NCI-H2196 treated with DMSO at 0.1 percent for 48 hours (cell line): ENCODE data around the gene TAAR2.
"Not testable (repeated sequence)": the region's sequence is repeated elsewhere in the genome, so short reads cannot be mapped to it uniquely, and the experiment has no call there.

Source experiments
- DNase-seq: peaks from one replicate; lab custom pipeline; 2025; ENCODE audit not compliant: unreplicated experiment; lab: John Stamatoyannopoulos, UW

The TAAR2 gene

DNA sequence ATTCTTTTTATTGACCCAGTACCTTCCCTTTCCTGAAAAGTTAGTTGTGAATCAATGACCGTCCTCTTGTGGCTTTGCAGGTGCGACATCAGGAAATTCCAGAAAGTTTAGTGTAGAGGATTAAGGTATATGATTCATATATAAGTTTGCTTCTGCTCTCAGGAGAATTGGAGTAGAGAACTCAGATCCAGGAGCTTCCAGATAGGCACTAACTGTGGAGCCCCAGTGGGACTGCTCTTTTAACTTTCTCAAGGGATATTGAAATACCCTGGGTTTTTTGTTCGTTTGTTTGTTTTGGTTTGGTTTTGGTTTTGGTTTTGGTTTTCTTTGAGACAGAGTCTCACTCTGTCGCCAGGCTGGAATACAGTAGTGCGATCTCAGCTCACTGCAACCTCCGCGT lies 9.5 kb downstream of the TAAR2 start:
- no peak for DNase-seq

DNA sequence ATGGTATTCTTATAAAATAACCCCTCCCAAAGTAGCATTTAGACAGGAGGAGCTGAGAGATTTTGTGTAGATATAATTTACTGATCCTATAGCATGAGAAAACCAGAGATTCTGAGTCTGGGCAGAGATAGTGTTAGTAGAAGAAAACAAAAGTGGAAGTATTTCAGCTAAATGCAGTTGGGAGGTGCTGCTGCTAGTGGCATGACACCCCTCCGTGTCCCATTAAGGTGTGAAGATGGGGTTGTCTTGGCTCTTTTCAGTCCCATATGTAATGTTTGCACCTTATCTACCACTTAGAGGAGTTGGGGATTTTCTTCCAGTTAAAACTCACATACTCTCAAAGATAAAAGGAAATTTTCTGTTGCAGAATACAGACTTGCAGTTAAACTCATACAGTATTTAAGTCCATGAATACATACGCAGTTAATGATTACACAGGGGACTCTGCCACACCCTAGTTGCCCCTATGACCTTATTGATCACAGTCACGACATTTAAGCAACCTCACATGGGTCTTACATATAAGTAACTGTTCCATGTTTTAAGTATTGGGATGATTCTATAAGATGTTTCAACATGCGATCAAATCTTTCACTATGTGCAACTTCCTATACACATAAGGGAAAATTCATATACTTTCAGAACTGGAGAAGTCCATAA lies 11.5 kb downstream of the TAAR2 start:
- no peak for DNase-seq

DNA sequence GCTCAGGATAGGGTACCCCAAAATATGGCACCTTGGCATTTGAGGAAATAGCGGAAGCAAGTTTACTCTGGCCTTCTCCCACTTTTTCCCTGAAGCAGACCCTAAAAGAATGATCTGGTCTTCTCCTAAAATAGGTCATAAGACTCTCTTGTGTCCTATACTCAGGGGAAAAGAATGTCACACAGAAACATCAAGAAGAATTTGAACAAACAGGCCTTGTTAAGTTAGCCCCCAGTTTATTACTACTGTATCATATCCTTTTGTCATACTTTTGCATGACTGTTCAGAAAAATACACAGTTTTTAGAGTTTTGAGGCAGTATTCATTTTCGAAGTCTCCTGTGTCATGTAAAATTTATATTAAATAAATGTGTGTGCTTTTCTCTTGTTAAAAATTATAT lies 12.5 kb downstream of the TAAR2 start:
- DNase-seq = no peak

- DNase-seq = no peak
Observed at GRCh38 chr6:132607544-132608233, 16.4 kb downstream of the TAAR2 start.

DNA sequence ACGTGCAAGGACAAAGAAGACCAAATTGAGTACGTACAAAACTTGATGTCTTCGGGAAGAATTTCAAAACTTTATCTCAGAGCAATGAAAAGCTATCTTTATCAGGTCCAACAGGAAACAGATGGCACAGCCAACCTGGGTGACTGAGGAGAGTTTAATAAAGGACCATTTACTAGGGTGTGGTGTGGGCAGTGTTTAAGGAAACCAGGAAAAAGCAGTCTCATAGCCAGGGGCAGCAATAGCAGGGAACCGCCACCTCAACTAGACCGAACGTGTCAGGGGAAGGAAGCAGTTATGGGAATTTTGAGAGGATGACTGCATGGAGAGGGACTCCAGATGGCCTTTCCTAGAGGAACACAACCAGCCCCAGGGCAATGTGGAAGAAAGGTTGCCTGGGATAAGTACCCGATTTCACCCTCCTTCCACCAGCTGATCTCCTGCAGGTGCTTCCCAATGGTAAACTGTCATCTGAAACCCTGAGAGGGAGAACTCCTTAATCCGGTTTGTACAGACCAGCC lies 19.4 kb downstream of the TAAR2 start:
- no peak for DNase-seq

DNA sequence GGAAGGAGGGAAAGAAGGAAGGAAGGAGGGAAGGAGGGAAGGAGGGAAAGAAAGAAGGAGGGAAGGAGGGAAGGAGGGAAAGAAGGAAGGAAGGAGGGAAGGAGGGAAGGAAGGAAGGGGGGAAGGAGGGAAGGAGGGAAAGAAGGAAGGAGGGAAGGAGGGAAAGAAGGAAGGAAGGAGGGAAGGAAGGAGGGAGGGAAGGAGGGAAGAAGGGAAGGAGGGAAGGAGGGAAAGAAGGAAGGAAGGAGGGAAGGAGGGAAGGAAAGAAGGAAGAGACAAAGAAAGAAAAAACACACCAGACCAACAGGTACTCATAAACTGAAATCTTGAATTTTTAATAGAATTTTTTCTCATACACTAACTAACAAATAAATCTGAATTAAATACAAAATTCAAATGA lies 23.2 kb downstream of the TAAR2 start:
- DNase-seq = not testable (repeated sequence)

- no peak for DNase-seq
Observed at GRCh38 chr6:132598473-132598872, 25.6 kb downstream of the TAAR2 start.

GRCh38 chr6:132596201-132596600 lies 27.9 kb downstream of the TAAR2 start:
- no peak for DNase-seq

DNA sequence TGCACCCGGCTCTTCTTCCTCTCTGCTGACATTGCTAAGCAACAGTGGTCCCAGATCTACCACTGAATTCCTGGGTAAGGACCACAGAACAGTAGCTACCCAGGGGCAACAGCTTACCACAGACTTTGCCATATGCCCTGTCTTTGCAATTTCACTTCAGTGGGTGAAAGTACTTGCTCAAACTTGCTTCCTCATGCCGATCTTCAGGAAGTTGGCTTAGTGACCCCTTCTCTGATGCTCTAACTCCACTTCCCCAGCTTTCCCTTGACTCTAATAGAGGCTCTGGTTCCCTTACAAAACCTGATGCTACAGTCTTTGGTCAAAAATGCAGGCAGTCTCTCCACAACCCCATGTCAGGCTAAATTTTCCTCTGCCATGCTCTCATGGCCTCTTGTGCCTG lies 31.2 kb downstream of the TAAR2 start:
- DNase-seq = no peak

GRCh38 chr6:132590362-132590761 lies 33.7 kb downstream of the TAAR2 start:
- no peak for DNase-seq

DNA sequence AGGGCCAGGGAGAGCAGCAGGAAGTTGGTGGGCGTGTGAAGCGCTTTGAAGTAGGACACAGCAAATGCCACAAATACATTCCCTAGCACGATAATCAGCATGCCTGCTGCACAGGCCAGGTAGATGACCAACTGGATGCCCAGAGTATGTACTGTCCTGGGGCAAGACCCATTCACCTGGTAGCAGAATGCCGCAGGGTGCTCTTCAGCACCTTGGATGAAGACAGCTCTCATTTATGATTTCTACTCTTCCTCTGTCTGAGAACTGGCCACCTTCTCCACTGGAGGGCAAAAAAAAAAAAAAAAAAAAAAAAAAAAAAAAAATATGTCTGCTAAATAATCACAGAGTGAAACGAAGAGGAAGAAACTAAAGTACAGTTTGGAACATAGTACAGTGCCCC lies 34.6 kb downstream of the TAAR2 start, which contains the start of gene TAAR5:
Gene TAAR5, minus strand, starts transcription at position 288 of the 400 bp plus-strand sequence. Its CDS starts 55 bp downstream, at position 233.
- DNase-seq = no peak

GRCh38 chr6:132587424-132587823 lies 36.7 kb downstream of the TAAR2 start:
- DNase-seq = no peak

DNA sequence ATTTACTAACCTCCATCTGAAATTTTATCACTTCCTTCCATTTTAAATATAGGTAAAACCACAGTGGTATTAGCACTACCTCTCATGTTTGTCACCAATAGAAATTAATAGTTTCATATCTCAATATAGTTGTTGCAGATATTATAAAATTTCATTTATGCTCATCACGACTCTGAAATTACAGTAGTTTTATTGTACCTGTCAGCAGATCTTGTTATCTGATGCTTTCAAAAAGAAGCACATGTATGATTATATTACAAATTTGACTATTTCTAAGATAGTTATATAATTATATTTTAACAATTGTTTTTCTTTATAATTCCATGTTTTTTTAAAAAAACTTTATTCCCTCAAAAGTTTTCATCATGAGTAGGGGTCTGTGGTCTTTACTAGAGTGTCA lies 39.4 kb downstream of the TAAR2 start:
- no peak for DNase-seq

DNA sequence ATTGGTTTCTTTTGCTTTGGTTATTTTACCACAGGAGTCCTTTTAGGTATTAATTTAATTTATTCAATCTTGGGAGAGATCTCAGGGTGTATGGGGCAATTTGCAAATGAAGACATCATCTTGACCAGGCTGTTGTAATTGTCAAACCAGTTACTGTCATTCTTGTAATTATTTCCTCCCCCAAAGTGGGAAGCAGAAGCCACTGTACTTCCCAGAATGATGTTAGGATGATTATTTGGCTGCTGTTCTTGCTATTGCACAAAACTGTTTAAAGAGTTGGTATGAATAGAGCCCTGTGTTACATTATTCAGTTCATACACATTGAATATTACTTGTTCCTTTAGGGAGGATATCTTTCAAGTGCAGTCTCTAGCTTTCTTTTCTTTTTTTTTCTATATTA lies 52.3 kb downstream of the TAAR2 start:
- DNase-seq = no peak

- DNase-seq = no peak
Observed at GRCh38 chr6:132570221-132570777, 53.8 kb downstream of the TAAR2 start, which contains the start of gene TAAR6. TAAR6 (plus strand) TSS chr6:132570322; CDS start chr6:132570322, 0 bp downstream.

DNA sequence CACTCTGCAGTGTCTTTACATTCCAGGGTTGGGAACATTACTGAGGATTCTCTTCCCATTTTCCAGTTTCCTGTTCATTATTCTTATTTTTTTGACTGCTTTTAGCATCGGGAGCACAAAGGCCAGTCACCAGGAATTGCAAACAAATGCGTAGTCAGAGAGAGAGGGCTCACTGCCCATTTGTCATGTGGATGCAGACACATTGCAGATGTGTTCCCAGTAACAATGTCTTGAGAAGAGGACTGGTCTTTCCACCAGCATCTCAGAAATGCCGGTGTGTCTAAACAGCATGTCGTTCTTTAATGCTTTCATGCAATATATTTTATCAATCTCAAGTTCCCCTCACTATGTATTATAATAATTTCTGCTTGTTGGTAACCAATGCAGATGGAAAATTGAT lies 54.9 kb downstream of the TAAR2 start:
- DNase-seq = no peak

DNA sequence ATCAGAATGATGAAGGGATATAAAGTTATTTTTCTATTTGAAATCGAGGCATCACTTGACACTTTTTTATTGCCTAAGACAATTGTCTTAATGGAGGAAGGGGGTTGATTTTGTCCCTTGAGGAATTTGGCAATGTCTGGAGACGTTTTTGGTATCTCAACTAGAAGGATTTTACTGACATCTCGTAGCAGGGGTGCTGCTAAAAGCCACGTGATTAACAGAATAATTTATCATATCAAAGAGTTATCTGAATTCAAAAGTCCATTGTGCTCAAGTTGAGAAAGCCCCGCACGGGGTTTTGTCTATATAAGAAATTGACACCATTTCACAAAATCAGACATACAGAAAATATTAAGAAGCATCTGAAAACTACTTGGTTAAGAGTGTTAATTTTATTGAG lies 55.5 kb downstream of the TAAR2 start:
- no peak for DNase-seq

DNA sequence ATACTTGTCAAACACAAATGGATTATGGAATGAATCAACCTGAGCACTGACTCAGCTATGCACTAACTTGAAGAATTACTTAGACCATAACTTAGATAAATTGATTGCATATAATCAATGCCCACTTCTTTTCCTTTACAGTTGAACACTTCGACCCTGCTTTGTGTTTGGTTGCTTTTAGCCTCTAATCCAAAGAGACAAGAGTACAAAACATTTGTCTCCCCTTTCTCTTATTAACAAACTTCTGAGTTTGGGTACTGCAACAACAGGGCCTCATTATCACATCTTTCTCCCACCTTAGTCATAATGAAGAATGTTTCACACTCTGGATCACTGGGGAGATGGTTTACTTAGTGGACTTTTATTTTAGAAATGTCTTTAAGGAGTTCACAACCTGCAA lies 56.5 kb downstream of the TAAR2 start:
- DNase-seq = no peak
